H9 (cell line): Measurements from ENCODE around the gene GNGT2. TPM values are rescaled to one million over a fixed set of nuclear protein-coding genes. Genes with fewer than 3 reads are reported as not detected.
"Not testable (repeated sequence)": the region's sequence is repeated elsewhere in the genome, so short reads cannot be mapped to it uniquely, and the experiment has no call there.

ENCODE experiments used
- DNase-seq: peaks from one replicate; pipeline ENCODE4 v3.0.0-alpha.2; 2017
- H2AFZ ChIP-seq: one replicate; pipeline ENCODE4 v1.6.1; 2013; ENCODE audit warnings: mild to moderate bottlenecking, low read length, control low read depth, moderate library complexity
- H2AK5ac ChIP-seq: 2 replicates; pipeline ENCODE4 v1.6.1; 2013; ENCODE audit warnings: low read length, control low read depth, mixed read lengths; ENCODE audit not compliant: insufficient read length
- H2BK120ac ChIP-seq: one replicate; pipeline ENCODE4 v1.6.1; 2013; ENCODE audit warnings: low read depth, mild to moderate bottlenecking, low read length, control low read depth, inconsistent platforms; ENCODE audit not compliant: poor library complexity, severe bottlenecking
- H2BK12ac ChIP-seq: 2 replicates; pipeline ENCODE4 v1.6.1; 2013; ENCODE audit warnings: low read length, control low read depth, mixed read lengths, low read depth; ENCODE audit not compliant: insufficient read length
- H2BK15ac ChIP-seq: 2 replicates; pipeline ENCODE4 v1.6.1; 2013; ENCODE audit warnings: low read depth, low read length, control low read depth
- H2BK20ac ChIP-seq: one replicate; pipeline ENCODE4 v1.6.1; 2013; ENCODE audit warnings: low read depth, mild to moderate bottlenecking, low read length, control low read depth, inconsistent platforms; ENCODE audit not compliant: poor library complexity, severe bottlenecking
- H2BK5ac ChIP-seq: 2 replicates; pipeline ENCODE4 v1.6.1; 2013; ENCODE audit warnings: low read length, control low read depth, mixed read lengths; ENCODE audit not compliant: insufficient read length
- H3K14ac ChIP-seq: 2 replicates; pipeline ENCODE4 v1.6.1; 2013; ENCODE audit warnings: low read length, control low read depth; ENCODE audit not compliant: insufficient read depth
- H3K18ac ChIP-seq: 2 replicates; pipeline ENCODE4 v1.6.1; 2013; ENCODE audit warnings: low read depth, mild to moderate bottlenecking, mixed read lengths, low read length, control low read depth; ENCODE audit not compliant: insufficient read length
- H3K23ac ChIP-seq: 2 replicates; pipeline ENCODE4 v1.6.1; 2013; ENCODE audit warnings: low read length, control low read depth, mixed read lengths, low read depth; ENCODE audit not compliant: insufficient read length
- H3K23me2 ChIP-seq: 2 replicates; pipeline ENCODE4 v1.6.1; 2013; ENCODE audit warnings: low read depth, mild to moderate bottlenecking, mixed read lengths, low read length, control low read depth; ENCODE audit not compliant: insufficient read length, poor library complexity, severe bottlenecking
- H3K27ac ChIP-seq: 2 replicates; pipeline ENCODE4 v1.5.1; 2013; ENCODE audit warnings: low read length, control low read depth, mixed read lengths, low read depth; ENCODE audit not compliant: insufficient read length
- H3K27me3 ChIP-seq: 2 replicates; pipeline ENCODE4 v1.6.1; 2013; ENCODE audit warnings: low read length, control low read depth, inconsistent platforms; ENCODE audit not compliant: insufficient read depth
- H3K4ac ChIP-seq: 2 replicates; pipeline ENCODE4 v1.6.1; 2013; ENCODE audit warnings: low read depth, mild to moderate bottlenecking, control low read depth, inconsistent platforms, low read length, moderate library complexity
- H3K4me1 ChIP-seq: 2 replicates; pipeline ENCODE4 v1.6.1; 2013; ENCODE audit warnings: low read length, control low read depth, inconsistent platforms; ENCODE audit not compliant: insufficient read depth
- H3K4me2 ChIP-seq: 2 replicates; pipeline ENCODE4 v1.6.1; 2013; ENCODE audit warnings: low read length, control low read depth, mixed read lengths; ENCODE audit not compliant: insufficient read length, insufficient read depth
- H3K56ac ChIP-seq: 2 replicates; pipeline ENCODE4 v1.6.1; 2013; ENCODE audit warnings: low read depth, mild to moderate bottlenecking, mixed read lengths, low read length, control low read depth; ENCODE audit not compliant: insufficient read length
- H3K79me1 ChIP-seq: 2 replicates; pipeline ENCODE4 v1.6.1; 2013; ENCODE audit warnings: low read depth, mild to moderate bottlenecking, moderate library complexity, low read length, control low read depth, inconsistent platforms; ENCODE audit not compliant: insufficient read depth, poor library complexity, severe bottlenecking
- H3K79me2 ChIP-seq: 2 replicates; pipeline ENCODE4 v1.6.1; 2013; ENCODE audit warnings: low read length, control low read depth, inconsistent platforms; ENCODE audit not compliant: insufficient read depth
- H3K9ac ChIP-seq: 2 replicates; pipeline ENCODE4 v1.6.1; 2013; ENCODE audit warnings: low read length, control low read depth, mixed read lengths; ENCODE audit not compliant: insufficient read length; ENCODE audit errors: extremely low read depth
- H3K9me3 ChIP-seq: one replicate; pipeline ENCODE4 v1.6.1; 2013; ENCODE audit warnings: low read depth, low read length, inconsistent platforms; ENCODE audit not compliant: control insufficient read depth
- H3T11ph ChIP-seq: one replicate; pipeline ENCODE4 v1.6.1; 2013; ENCODE audit warnings: mild to moderate bottlenecking, low read length, control low read depth, inconsistent platforms
- H4K20me1 ChIP-seq: one replicate; pipeline ENCODE4 v1.6.1; 2013; ENCODE audit not compliant: control insufficient read depth, insufficient read length, insufficient read depth
- H4K5ac ChIP-seq: 2 replicates; pipeline ENCODE4 v1.6.1; 2013; ENCODE audit warnings: low read depth, mild to moderate bottlenecking, mixed read lengths, low read length, control low read depth; ENCODE audit not compliant: insufficient read length
- H4K8ac ChIP-seq: replicated peaks from 2 replicates; pipeline ENCODE4 v1.6.1; 2013; ENCODE audit warnings: low read length, control low read depth, mixed read lengths, low read depth; ENCODE audit not compliant: insufficient read length
- H4K91ac ChIP-seq: 2 replicates; pipeline ENCODE4 v1.6.1; 2013; ENCODE audit warnings: low read depth, mild to moderate bottlenecking, moderate library complexity, mixed read lengths, low read length, control low read depth; ENCODE audit not compliant: insufficient read length
- H3K27ac Mint-ChIP-seq, 3 experiments: 2 replicates in 2 of 3; 3 replicates in 1 of 3; pipeline ENCODE4 v1.8.0; 2020 to 2021; ENCODE audit warnings: mixed read lengths in 3 of 3, mild to moderate bottlenecking in 1 of 3, moderate library complexity in 1 of 3
- H3K27me3 Mint-ChIP-seq: 2 replicates; pipeline ENCODE4 v1.8.0; 2021; ENCODE audit warnings: low read depth, mild to moderate bottlenecking, moderate library complexity, mixed read lengths
- H3K36me3 Mint-ChIP-seq, 3 experiments: 2 replicates in 2 of 3; 3 replicates in 1 of 3; pipeline ENCODE4 v1.8.0; 2020 to 2021; ENCODE audit warnings: low read depth in 3 of 3, mixed read lengths in 3 of 3; ENCODE audit not compliant: insufficient read depth in 1 of 3
- H3K4me1 Mint-ChIP-seq, 2 experiments: 2 replicates each; pipeline ENCODE4 v1.8.0; 2020; ENCODE audit warnings: mixed read lengths in 2 of 2
- H3K4me3 Mint-ChIP-seq, 2 experiments: 2 replicates in 1 of 2; 3 replicates in 1 of 2; pipeline ENCODE4 v1.8.0; 2020 to 2021; ENCODE audit warnings: mild to moderate bottlenecking in 2 of 2, mixed read lengths in 2 of 2, moderate library complexity in 1 of 2
- H3K9me3 Mint-ChIP-seq, 2 experiments: 2 replicates in 1 of 2; 3 replicates in 1 of 2; pipeline ENCODE4 v1.8.0; 2020; ENCODE audit warnings: mild to moderate bottlenecking in 2 of 2, mixed read lengths in 2 of 2, moderate library complexity in 1 of 2
- WGBS: extraction: QIAGEN DNeasy Blood & Tissue Kit; methylation state at CpG from one replicate; pipeline ENCODE4 v1.1.7; 2013; ENCODE audit warnings: missing lambda C conversion rate, low lambda C conversion rate, mixed read lengths; ENCODE audit not compliant: insufficient read length; ENCODE audit errors: extremely low coverage; 5-methylcytosine and 5-hydroxymethylcytosine counted together
- total RNA-seq: library from RNA; stranded (reverse); gene quantifications from 2 replicates; pipeline ENCODE4 v1.2.1, GENCODE V29; 2021

The GNGT2 gene
- total RNA-seq, 1 experiment from 2014 or later = 0.42 TPM

DNA sequence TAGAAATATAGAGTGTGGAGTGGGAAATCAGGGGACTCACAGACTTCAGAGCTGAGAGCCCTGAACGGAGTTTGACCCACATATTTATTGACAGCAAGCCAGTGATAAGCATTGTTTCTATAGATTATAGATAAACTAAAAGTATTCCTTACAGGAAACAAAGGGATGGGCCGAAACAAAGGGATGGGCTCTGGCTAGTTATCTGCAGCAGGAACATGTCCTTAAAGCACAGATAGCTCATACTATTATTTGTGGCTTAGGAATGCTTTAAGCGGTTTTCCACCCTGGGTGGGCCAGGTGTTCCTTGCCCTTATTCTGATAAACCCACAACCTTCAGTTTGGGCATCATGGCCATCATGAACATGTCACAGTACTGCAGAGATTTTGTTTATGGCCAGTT lies 39.7 kb downstream of the GNGT2 start:
- not testable (repeated sequence) for H3K4me1 Mint-ChIP-seq, H3K27ac Mint-ChIP-seq, DNase-seq, H2AK5ac ChIP-seq, H2AFZ ChIP-seq, H3K27ac ChIP-seq, H3K23ac ChIP-seq, H3K23me2 ChIP-seq, H3K4me1 ChIP-seq, H3K4me3 Mint-ChIP-seq, H3K18ac ChIP-seq, H2BK5ac ChIP-seq, H3T11ph ChIP-seq, H4K5ac ChIP-seq, H3K14ac ChIP-seq, H4K8ac ChIP-seq, H3K9ac ChIP-seq, H3K79me2 ChIP-seq, H2BK20ac ChIP-seq, H2BK15ac ChIP-seq, H2BK120ac ChIP-seq, H3K36me3 Mint-ChIP-seq, H2BK12ac ChIP-seq, H4K91ac ChIP-seq, H3K27me3 ChIP-seq, H3K79me1 ChIP-seq, H3K4ac ChIP-seq, H3K4me2 ChIP-seq, H3K56ac ChIP-seq, H4K20me1 ChIP-seq
- peaks cover 39% of the 10 kb centered on the region for H3K27me3 Mint-ChIP-seq
- whole genome bisulfite sequencing = no CpG with 5 or more reads among the region's 3 CpGs
- peaks cover 16% of the 10 kb centered on the region for H3K9me3 ChIP-seq
- H3K9me3 Mint-ChIP-seq = peaks cover 27 to 30% of the 10 kb centered on the region in 2 experiments
